Uterus (tissue), 4 donors: ENCODE results near the gene VWA7. TPM values are rescaled to one million over a fixed set of nuclear protein-coding genes. Genes with fewer than 3 reads are reported as not detected.
"Not testable (repeated sequence)": the region's sequence is repeated elsewhere in the genome, so short reads cannot be mapped to it uniquely, and the experiment has no call there.

ENCODE experiments used
- DNase-seq, 2 donors: peaks; one replicate each; pipeline ENCODE4 v3.0.0-alpha.2; 2019 to 2020
- H3K27ac ChIP-seq, 2 donors: fragments of 200-600 bp; sonication (generic); 1 replicate in 1 of 2; 2 replicates in 1 of 2; pipeline ENCODE4 v1.5.1; 2016 to 2018
- H3K27me3 ChIP-seq, 2 donors: fragments of 200-600 bp; sonication (generic); one replicate each; pipeline ENCODE4 v1.5.1; 2018 to 2019; ENCODE audit warnings: control low read depth in 1 of 2
- H3K36me3 ChIP-seq, 2 donors: fragments of 200-600 bp; sonication (generic); one replicate each; pipeline ENCODE4 v1.5.1; 2019; ENCODE audit warnings: control low read depth in 1 of 2
- H3K4me1 ChIP-seq, 2 donors: fragments of 200-600 bp; sonication (generic); one replicate each; pipeline ENCODE4 v1.5.1; 2018 to 2019; ENCODE audit warnings: control low read depth in 1 of 2
- H3K4me3 ChIP-seq, 2 donors: fragments of 200-600 bp; sonication (generic); 1 replicate in 1 of 2; 2 replicates in 1 of 2; pipeline ENCODE4 v1.5.1; 2018 to 2019; ENCODE audit warnings: mild to moderate bottlenecking in 1 of 2
- H3K9me3 ChIP-seq, 2 donors: fragments of 200-600 bp; sonication (generic); one replicate each; pipeline ENCODE4 v1.5.1; 2019; ENCODE audit warnings: control low read depth in 1 of 2
- CTCF ChIP-seq, 4 experiments: fragments of 200-600 bp in 2 of 4; fragments of 450-650 bp in 2 of 4; sonication (generic) in 2 of 4; IDR thresholded peaks; one replicate each; pipeline ENCODE4 v1.5.1; 2016 to 2019; ENCODE audit warnings: antibody characterized with exemption in 4 of 4, mild to moderate bottlenecking in 2 of 4, moderate library complexity in 1 of 4
- POLR2A ChIP-seq, 2 donors: fragments of 450-650 bp; IDR thresholded peaks; one replicate each; pipeline ENCODE4 v1.6.1; 2016; ENCODE audit warnings: antibody characterized with exemption in 2 of 2, mild to moderate bottlenecking in 1 of 2, moderate library complexity in 1 of 2
- intact Hi-C: fragments of 100-400 bp; cut with DNase I; formaldehyde crosslinking; loops from one replicate; pipeline ENCODE4 v1.15.1; 2023; ENCODE audit warnings: low total_unique reads
- total RNA-seq, 4 donors: library from RNA; depleted of rRNA in 3 of 4; stranded (reverse); fragments of >200 nt in 3 of 4; gene quantifications; one replicate each; pipeline versions ENCODE4 v1.1.0 to v1.2.4, GENCODE V29; 2014 to 2023
- donor health status: DM: yes; HTN: yes; CAD: no.

VWA7 gene
- total RNA-seq, 4 donors from 2014 or later = 0.88 to 24.1 (median 3.1) TPM

GRCh38 chr6:31821301-31822035 is 44.3 kb upstream of the VWA7 start:
- H3K4me3 ChIP-seq = peak overlapping the region; percentile 50 to 57
- H3K36me3 ChIP-seq = no peaks in the 10 kb centered on the region
- peak; percentile 71 to 72 for DNase-seq
- peak overlapping the region; percentile 96 to 99 for H3K27ac ChIP-seq
- peaks cover 5 to 12% of the 10 kb centered on the region in 2 donors for H3K4me1 ChIP-seq
- TF ChIP-seq POLR2A (IDR thresholded peaks at IDR 0.05) (peak; percentile 7 to 88), CTCF (IDR thresholded peaks at IDR 0.05) (no peak)
- no peaks in the 10 kb centered on the region for H3K27me3 ChIP-seq
- intact Hi-C loops = no loop called here
- H3K9me3 ChIP-seq = no peaks in the 10 kb centered on the region

- intact Hi-C loops, H3K9me3 ChIP-seq, H3K36me3 ChIP-seq, DNase-seq, H3K27me3 ChIP-seq, H3K4me3 ChIP-seq, H3K4me1 ChIP-seq: not testable (repeated sequence)
- H3K27ac ChIP-seq = peak overlapping the region; percentile 96 to 99
Measured at GRCh38 chr6:31820399-31820798, 43.3 kb upstream of the VWA7 start.

- Histone ChIP-seq H3K36me3 (no peaks in the 10 kb centered on the region), H3K27me3 (no peaks in the 10 kb centered on the region), H3K4me1 (peaks cover 0 to 6% of the 10 kb centered on the region in 2 donors), H3K27ac (peak overlapping the region; percentile 96 to 99), H3K9me3 (no peaks in the 10 kb centered on the region), H3K4me3 (no peak overlapping the region)
- intact Hi-C loops = no loop called here
- TF ChIP-seq POLR2A (IDR thresholded peaks at IDR 0.05) (no peak), CTCF (IDR thresholded peaks at IDR 0.05) (no peak)
- no peak for DNase-seq
Measured at GRCh38 chr6:31819871-31820299, 42.8 kb upstream of the VWA7 start.

GRCh38 chr6:31817929-31818511 is 40.9 kb upstream of the VWA7 start:
- H3K4me1 ChIP-seq, H3K9me3 ChIP-seq, DNase-seq, H3K36me3 ChIP-seq, intact Hi-C loops, H3K27me3 ChIP-seq: not testable (repeated sequence)
- Histone ChIP-seq H3K4me3 (peak overlapping the region; percentile 26), H3K27ac (peak overlapping the region; percentile 66 to 99)

GRCh38 chr6:31817133-31817928 is 40.2 kb upstream of the VWA7 start:
- H3K27me3 ChIP-seq, H3K36me3 ChIP-seq, H3K4me1 ChIP-seq, intact Hi-C loops, H3K9me3 ChIP-seq, DNase-seq: not testable (repeated sequence)
- TF ChIP-seq CTCF (IDR thresholded peaks at IDR 0.05) = peak in 2 of 4 experiments; percentile 6 to 19
- H3K27ac ChIP-seq = peak overlapping the region; percentile 66 to 99
- H3K4me3 ChIP-seq = peak overlapping the region; percentile 26
